BE2C (cell line): ENCODE measurements around the gene HLA-F.

Experiments used
- DNase-seq: peaks from one replicate; pipeline ENCODE4 v3.0.0-alpha.2; 2020
- H3K27me3 ChIP-seq: fragments of 250-450 bp; sonication (Bioruptor Pico); 2 replicates; pipeline ENCODE4 v1.5.1; 2020; ENCODE audit warnings: mild to moderate bottlenecking
- H3K36me3 ChIP-seq: fragments of 250-450 bp; sonication (Bioruptor Pico); 2 replicates; pipeline ENCODE4 v1.5.1; 2020; ENCODE audit warnings: mild to moderate bottlenecking
- H3K4me1 ChIP-seq: fragments of 250-450 bp; sonication (Bioruptor Pico); 2 replicates; pipeline ENCODE4 v1.5.1; 2020
- H3K4me3 ChIP-seq: 2 replicates; pipeline ENCODE4 v1.5.1; 2011; ENCODE audit warnings: low read depth, low read length
- H3K9me3 ChIP-seq: fragments of 250-450 bp; sonication (Bioruptor Pico); 2 replicates; pipeline ENCODE4 v1.5.1; 2020
- CTCF ChIP-seq: IDR thresholded peaks from 2 replicates; pipeline ENCODE4 v1.5.1; 2012; ENCODE audit warnings: mild to moderate bottlenecking, low read depth, low read length

Gene HLA-F

GRCh38 chr6:29757701-29758293, 34.6 kb downstream of the HLA-F start:
- peaks cover 7% of the 10 kb centered on the region for H3K27me3 ChIP-seq

GRCh38 chr6:29758761-29759160, 35.5 kb downstream of the HLA-F start:
- Histone ChIP-seq H3K4me3 (no peak overlapping the region), H3K36me3 (no peaks in the 10 kb centered on the region), H3K27me3 (peaks cover 7% of the 10 kb centered on the region), H3K4me1 (no peaks in the 10 kb centered on the region), H3K9me3 (no peaks in the 10 kb centered on the region)
- DNase-seq: no peak
- no peak for TF ChIP-seq CTCF

More at GRCh38 chr6:29757701-29758293, 34.6 kb downstream of the HLA-F start:
- TF ChIP-seq CTCF: no peak
- no peaks in the 10 kb centered on the region for H3K4me1 ChIP-seq
- H3K36me3 ChIP-seq: no peaks in the 10 kb centered on the region
- no peaks in the 10 kb centered on the region for H3K9me3 ChIP-seq
- H3K4me3 ChIP-seq: no peak overlapping the region
- no peak for DNase-seq

GRCh38 chr6:29759457-29759856, 36.2 kb downstream of the HLA-F start:
- no peak for DNase-seq
- Histone ChIP-seq H3K4me3 (no peak overlapping the region), H3K9me3 (no peaks in the 10 kb centered on the region), H3K36me3 (no peaks in the 10 kb centered on the region), H3K4me1 (no peaks in the 10 kb centered on the region), H3K27me3 (peaks cover 7% of the 10 kb centered on the region)
- no peak for TF ChIP-seq CTCF

GRCh38 chr6:29760328-29760727, 37.1 kb downstream of the HLA-F start:
- no peak for DNase-seq
- TF ChIP-seq CTCF: no peak
- Histone ChIP-seq H3K9me3 (no peaks in the 10 kb centered on the region), H3K4me1 (no peaks in the 10 kb centered on the region), H3K36me3 (no peaks in the 10 kb centered on the region), H3K27me3 (peaks cover 3% of the 10 kb centered on the region), H3K4me3 (no peak overlapping the region)

- Histone ChIP-seq H3K36me3 (no peaks in the 10 kb centered on the region), H3K4me3 (no peak overlapping the region), H3K4me1 (no peaks in the 10 kb centered on the region), H3K9me3 (no peaks in the 10 kb centered on the region), H3K27me3 (no peaks in the 10 kb centered on the region)
- DNase-seq: no peak
- no peak for TF ChIP-seq CTCF
Observed at GRCh38 chr6:29762051-29762450, 38.8 kb downstream of the HLA-F start.

- Histone ChIP-seq H3K27me3 (no peaks in the 10 kb centered on the region), H3K4me1 (no peaks in the 10 kb centered on the region), H3K36me3 (no peaks in the 10 kb centered on the region), H3K4me3 (no peak overlapping the region), H3K9me3 (no peaks in the 10 kb centered on the region)
- no peak for TF ChIP-seq CTCF
- DNase-seq: no peak
Observed at GRCh38 chr6:29762781-29763214, 39.6 kb downstream of the HLA-F start.
